PC-3 (cell line): ENCODE data around the gene ZNF518A. TPM values are rescaled to one million over a fixed set of nuclear protein-coding genes. Genes with fewer than 3 reads are reported as not detected.

Experiments
- ATAC-seq: fragments of 200-7000 bp; cut with Tn5 transposase; 2 replicates; pipeline ENCODE4 v1.9.1; 2020; ENCODE audit warnings: mild to moderate bottlenecking, moderate library complexity
- BruUV-seq: library from RNA; stranded (reverse); fragments of 400-500 nt; replicated peaks from 2 replicates; lab custom pipeline; 2021; lab: Mats Ljungman, UMichigan
- CTCF ChIA-PET: fragments of 300-600 bp; sonication (Branson Sonifier 250); formaldehyde crosslinking; loops from one replicate; lab custom pipeline; 2022; ENCODE audit warnings: antibody characterized with exemption; lab: Charles Lee
- POLR2A ChIA-PET: fragments of 300-600 bp; sonication (Branson Sonifier 250); formaldehyde crosslinking; loops from one replicate; lab custom pipeline; 2022; ENCODE audit warnings: antibody characterized with exemption; ENCODE audit not compliant: unreplicated experiment; lab: Charles Lee
- DNase-seq: peaks from one replicate; pipeline ENCODE4 v3.0.0-alpha.2; 2015
- H2AFZ ChIP-seq: fragments of 300-600 bp; sonication (generic); 2 replicates; pipeline ENCODE4 v1.6.0; 2016; ENCODE audit warnings: antibody characterized with exemption, low read length
- H3F3A ChIP-seq: fragments of 300-600 bp; sonication (generic); one replicate; pipeline ENCODE4 v1.6.0; 2017; ENCODE audit warnings: antibody characterized with exemption, low read length, control low read depth, mild to moderate bottlenecking; ENCODE audit not compliant: unreplicated experiment
- H3K27ac ChIP-seq: fragments of 300-600 bp; sonication (generic); 2 replicates; pipeline ENCODE4 v1.5.1; 2016; ENCODE audit warnings: mild to moderate bottlenecking, low read length
- H3K27me3 ChIP-seq: fragments of 300-600 bp; sonication (generic); 2 replicates; pipeline ENCODE4 v1.6.1; 2016; ENCODE audit warnings: low read length, mixed read lengths
- H3K36me3 ChIP-seq: fragments of 300-600 bp; sonication (generic); 2 replicates; pipeline ENCODE4 v1.6.1; 2016; ENCODE audit warnings: low read depth, mixed run types, low read length, mixed read lengths
- H3K4me1 ChIP-seq: fragments of 300-600 bp; sonication (generic); 2 replicates; pipeline ENCODE4 v1.5.1; 2016; ENCODE audit warnings: low read length; ENCODE audit not compliant: insufficient read depth
- H3K4me2 ChIP-seq: fragments of 300-600 bp; sonication (generic); 2 replicates; pipeline ENCODE4 v1.6.0; 2016; ENCODE audit warnings: low read length
- H3K4me3 ChIP-seq: fragments of 300-600 bp; sonication (generic); 2 replicates; pipeline ENCODE4 v1.5.1; 2016; ENCODE audit warnings: mild to moderate bottlenecking, low read length, mixed read lengths
- H3K79me2 ChIP-seq: fragments of 300-600 bp; sonication (generic); 2 replicates; pipeline ENCODE4 v1.6.1; 2017; ENCODE audit warnings: low read length, mixed read lengths
- H3K9ac ChIP-seq: fragments of 300-600 bp; sonication (generic); 2 replicates; pipeline ENCODE4 v1.6.0; 2016; ENCODE audit warnings: mild to moderate bottlenecking, low read length
- H3K9me2 ChIP-seq: fragments of 300-600 bp; sonication (generic); replicated peaks from 2 replicates; pipeline ENCODE4 v1.6.1; 2016; ENCODE audit warnings: mixed run types, low read length, mixed read lengths
- H3K9me3 ChIP-seq: fragments of 300-600 bp; sonication (generic); 2 replicates; pipeline ENCODE4 v1.6.1; 2016; ENCODE audit warnings: low read length, mixed read lengths
- H4K20me1 ChIP-seq: fragments of 300-600 bp; sonication (generic); 2 replicates; pipeline ENCODE4 v1.6.1; 2016; ENCODE audit warnings: low read length, mixed read lengths
- CTCF ChIP-seq: fragments of 300-600 bp; sonication (generic); conservative IDR thresholded peaks from 2 replicates; pipeline ENCODE4 v1.5.1; 2017; ENCODE audit warnings: antibody characterized with exemption, low read depth, mild to moderate bottlenecking, low read length
- EZH2 ChIP-seq: fragments of 300-600 bp; sonication (generic); IDR thresholded peaks from one replicate; pipeline ENCODE4 v1.6.1; 2017; ENCODE audit warnings: antibody characterized with exemption, mild to moderate bottlenecking, low read length; ENCODE audit not compliant: unreplicated experiment
- EZH2phosphoT487 ChIP-seq: fragments of 300-600 bp; sonication (generic); IDR thresholded peaks from 2 replicates; pipeline ENCODE4 v1.6.1; 2018; ENCODE audit warnings: mild to moderate bottlenecking, antibody characterized with exemption, low read length, borderline replicate concordance
- intact Hi-C: fragments of 100-400 bp; cut with micrococcal nuclease; formaldehyde crosslinking; loops from 2 replicates; pipeline ENCODE4 v1.9.0; 2023
- total RNA-seq: library from RNA; depleted of rRNA; stranded (reverse); fragments of >200 nt; gene quantifications from 2 replicates; pipeline ENCODE4 v1.2.3, GENCODE V29; 2014

Gene ZNF518A
- total RNA-seq, 1 experiment from 2014 or later, result 0.69 TPM

- ATAC-seq (peak; percentile 66), DNase-seq (peak; percentile 7)
- Histone ChIP-seq H3K4me1 (peaks cover 9% of the 10 kb centered on the region; the same call in 1 of the 2 replicates), H3K9ac (peak overlapping the region; percentile 73), H3K4me2 (peak overlapping the region; percentile 81), H3K4me3 (peak overlapping the region; percentile 70), H3F3A (no peaks in the 10 kb centered on the region), H3K27ac (peak overlapping the region; percentile 39), H3K9me3 (no peaks in the 10 kb centered on the region), H3K27me3 (peaks cover 21% of the 10 kb centered on the region), H3K9me2 (no peaks in the 10 kb centered on the region), H4K20me1 (no peaks in the 10 kb centered on the region), H3K36me3 (no peaks in the 10 kb centered on the region), H2AFZ (peak overlapping the region; percentile 92), H3K79me2 (no peaks in the 10 kb centered on the region)
- BruUV-seq, result TSS peak; percentile 55
- TF ChIP-seq EZH2phosphoT487 (no peak), EZH2 (no peak), CTCF (no peak)
- ChIA-PET CTCF (no interaction called here), POLR2A (interaction anchor here (0.7 kb wide), 1 partner anchor 186 kb away, joined by 3 read pairs; no protein-coding TSS in a partner anchor)
- intact Hi-C loops, result loop anchor here (1.0 to 5.0 kb wide), 2 partner anchors 40 to 88 kb away; partner anchors contain the start of gene CCNJ
Measured at GRCh38 chr10:96130326-96130995, 364 bp downstream of the ZNF518A start.

GRCh38 chr10:96131621-96132020 lies 1.5 kb downstream of the ZNF518A start:
- H3K9me2 ChIP-seq, result no peaks in the 10 kb centered on the region
- ChIA-PET CTCF (no interaction called here), POLR2A (no interaction called here)
- no peak overlapping the region for H3K27ac ChIP-seq
- TF ChIP-seq CTCF (no peak), EZH2phosphoT487 (no peak), EZH2 (no peak)
- no peak overlapping the region for H3K9ac ChIP-seq
- DNase-seq, result no peak
- H3K79me2 ChIP-seq, result no peaks in the 10 kb centered on the region
- H3F3A ChIP-seq, result no peaks in the 10 kb centered on the region
- no peak for ATAC-seq
- no peak overlapping the region for H2AFZ ChIP-seq
- no peak overlapping the region for H3K4me2 ChIP-seq
- H3K36me3 ChIP-seq, result no peaks in the 10 kb centered on the region
- H3K4me3 ChIP-seq, result no peak overlapping the region
- no peaks in the 10 kb centered on the region for H3K9me3 ChIP-seq
- H3K27me3 ChIP-seq, result peaks cover 18% of the 10 kb centered on the region; the same call in 1 of the 2 replicates
- intact Hi-C loops, result loop anchor here (5.0 kb wide), 1 partner anchor 89 kb away; the partner anchor contains the start of gene CCNJ
- peaks cover 9% of the 10 kb centered on the region; the same call in 1 of the 2 replicates for H3K4me1 ChIP-seq
- H4K20me1 ChIP-seq, result no peaks in the 10 kb centered on the region
- no TSS peak for BruUV-seq

- intact Hi-C loops, result loop anchor here (5.0 kb wide), 1 partner anchor 91 kb away; the partner anchor contains the start of gene CCNJ
- no peaks in the 10 kb centered on the region for H4K20me1 ChIP-seq
- H3K36me3 ChIP-seq, result no peaks in the 10 kb centered on the region
- CTCF ChIA-PET, result no interaction called here
- no peak overlapping the region for H3K4me3 ChIP-seq
- no peak overlapping the region for H3K9ac ChIP-seq
- H3K4me2 ChIP-seq, result no peak overlapping the region
- no peak overlapping the region for H3K27ac ChIP-seq
- no peak for TF ChIP-seq EZH2phosphoT487
- TF ChIP-seq CTCF, result no peak
- TF ChIP-seq EZH2, result no peak
- no peaks in the 10 kb centered on the region for H3K79me2 ChIP-seq
- H3F3A ChIP-seq, result no peaks in the 10 kb centered on the region
- POLR2A ChIA-PET, result no interaction called here
- H3K27me3 ChIP-seq, result peaks cover 18% of the 10 kb centered on the region; the same call in 1 of the 2 replicates
- BruUV-seq, result no TSS peak
- no peaks in the 10 kb centered on the region for H3K9me3 ChIP-seq
- peak; percentile 75 for ATAC-seq
- H2AFZ ChIP-seq, result no peak overlapping the region
- H3K9me2 ChIP-seq, result no peaks in the 10 kb centered on the region
- H3K4me1 ChIP-seq, result peaks cover 9% of the 10 kb centered on the region; the same call in 1 of the 2 replicates
- DNase-seq, result peak; percentile 61
Measured at GRCh38 chr10:96133135-96133534, 3.0 kb downstream of the ZNF518A start.
